ENCODE measurements around the gene DTNB.

Gene DTNB

DNA sequence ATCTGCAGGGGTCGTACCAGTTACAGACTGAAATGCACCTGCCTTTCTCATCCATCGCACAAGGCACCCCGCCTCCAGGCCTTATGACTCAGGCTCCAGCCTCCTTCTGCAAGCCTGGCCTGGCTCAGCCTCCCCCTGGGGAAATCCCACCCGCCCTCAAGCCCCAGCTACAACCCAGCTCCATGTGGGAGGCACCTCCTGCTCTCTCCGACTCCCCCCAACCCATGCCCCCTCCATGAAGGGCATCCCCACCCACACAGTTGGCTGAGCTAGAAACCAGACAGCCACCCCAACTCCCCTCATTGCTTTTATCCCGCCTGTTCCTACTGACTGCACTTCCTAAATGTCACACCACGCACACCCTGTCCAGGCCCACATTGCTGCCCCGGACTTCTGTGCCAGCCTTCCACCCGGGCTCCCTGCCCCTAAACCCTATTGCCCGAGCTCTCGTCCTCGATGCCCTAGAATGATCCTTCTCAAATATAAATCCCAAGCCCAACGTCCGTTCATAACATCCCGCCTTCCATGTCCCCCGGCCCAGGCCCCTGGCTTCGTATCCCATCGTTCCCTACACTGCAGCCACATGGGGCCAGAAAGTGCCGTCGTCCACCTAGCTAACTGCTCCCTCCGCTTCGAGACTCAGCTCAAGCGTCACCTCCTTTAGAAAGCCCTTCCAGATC is 341.6 kb downstream of the DTNB start:
- no peak overlapping the region for H3K4me3 ChIP-seq (ENCODE audit: low read length)
- TF ChIP-seq, protein P1, sequence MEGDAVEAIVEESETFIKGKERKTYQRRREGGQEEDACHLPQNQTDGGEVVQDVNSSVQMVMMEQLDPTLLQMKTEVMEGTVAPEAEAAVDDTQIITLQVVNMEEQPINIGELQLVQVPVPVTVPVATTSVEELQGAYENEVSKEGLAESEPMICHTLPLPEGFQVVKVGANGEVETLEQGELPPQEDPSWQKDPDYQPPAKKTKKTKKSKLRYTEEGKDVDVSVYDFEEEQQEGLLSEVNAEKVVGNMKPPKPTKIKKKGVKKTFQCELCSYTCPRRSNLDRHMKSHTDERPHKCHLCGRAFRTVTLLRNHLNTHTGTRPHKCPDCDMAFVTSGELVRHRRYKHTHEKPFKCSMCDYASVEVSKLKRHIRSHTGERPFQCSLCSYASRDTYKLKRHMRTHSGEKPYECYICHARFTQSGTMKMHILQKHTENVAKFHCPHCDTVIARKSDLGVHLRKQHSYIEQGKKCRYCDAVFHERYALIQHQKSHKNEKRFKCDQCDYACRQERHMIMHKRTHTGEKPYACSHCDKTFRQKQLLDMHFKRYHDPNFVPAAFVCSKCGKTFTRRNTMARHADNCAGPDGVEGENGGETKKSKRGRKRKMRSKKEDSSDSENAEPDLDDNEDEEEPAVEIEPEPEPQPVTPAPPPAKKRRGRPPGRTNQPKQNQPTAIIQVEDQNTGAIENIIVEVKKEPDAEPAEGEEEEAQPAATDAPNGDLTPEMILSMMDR (IDR thresholded peaks at IDR 0.05; ENCODE audit: insufficient read depth, low read depth, low read length, missing control alignments), result no peak
- peak; percentile 40 for DNase-seq (ENCODE audit: low read depth)

DNA sequence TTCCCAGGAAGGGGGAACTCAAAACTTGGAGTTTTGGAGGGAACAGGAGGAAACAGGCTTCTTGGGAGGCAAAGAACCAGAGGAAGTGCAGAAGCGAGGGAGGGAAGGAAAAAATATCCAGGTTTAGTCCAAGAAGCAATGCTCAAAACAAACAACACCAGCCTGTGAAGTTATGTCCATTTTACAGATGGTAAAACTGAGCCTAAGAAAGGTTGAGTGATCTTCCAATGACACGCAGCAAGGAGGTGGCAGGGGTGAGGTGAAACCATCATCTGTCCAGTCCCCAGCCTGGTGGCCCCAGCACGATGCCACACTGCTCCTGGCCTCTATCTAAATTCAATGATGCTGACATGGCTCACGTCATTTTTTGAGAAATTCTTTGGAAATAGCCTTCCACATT is 342.4 kb downstream of the DTNB start:
- H3K4me3 ChIP-seq (ENCODE audit: low read length), result no peak overlapping the region
- no peak for DNase-seq (ENCODE audit: low read depth)
- TF ChIP-seq, protein P1 (IDR thresholded peaks at IDR 0.05; ENCODE audit: insufficient read depth, low read depth, low read length, missing control alignments), result no peak

DNA sequence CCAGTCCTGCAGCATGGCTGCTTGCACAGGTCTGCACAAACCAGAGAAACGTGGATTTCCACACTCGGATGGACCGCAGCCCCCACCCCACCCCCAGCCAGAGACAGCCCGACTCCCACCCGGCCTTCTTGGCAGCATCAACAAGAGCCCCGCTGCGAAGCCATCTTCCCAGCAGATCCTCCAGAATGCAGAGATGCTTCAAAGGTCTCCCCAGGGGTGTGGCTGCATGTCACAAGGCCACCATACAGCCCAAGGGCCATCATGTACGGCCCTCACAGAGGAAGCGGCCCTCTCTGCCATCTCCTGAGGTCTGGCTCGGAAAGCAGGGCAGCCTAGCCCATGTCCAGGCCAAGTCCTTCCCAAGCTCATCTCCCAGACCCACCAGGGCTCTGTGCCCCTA is 343.1 kb downstream of the DTNB start:
- TF ChIP-seq, protein P1 (IDR thresholded peaks at IDR 0.05; ENCODE audit: insufficient read depth, low read depth, low read length, missing control alignments), result no peak
- DNase-seq (ENCODE audit: low read depth), result no peak

DNA sequence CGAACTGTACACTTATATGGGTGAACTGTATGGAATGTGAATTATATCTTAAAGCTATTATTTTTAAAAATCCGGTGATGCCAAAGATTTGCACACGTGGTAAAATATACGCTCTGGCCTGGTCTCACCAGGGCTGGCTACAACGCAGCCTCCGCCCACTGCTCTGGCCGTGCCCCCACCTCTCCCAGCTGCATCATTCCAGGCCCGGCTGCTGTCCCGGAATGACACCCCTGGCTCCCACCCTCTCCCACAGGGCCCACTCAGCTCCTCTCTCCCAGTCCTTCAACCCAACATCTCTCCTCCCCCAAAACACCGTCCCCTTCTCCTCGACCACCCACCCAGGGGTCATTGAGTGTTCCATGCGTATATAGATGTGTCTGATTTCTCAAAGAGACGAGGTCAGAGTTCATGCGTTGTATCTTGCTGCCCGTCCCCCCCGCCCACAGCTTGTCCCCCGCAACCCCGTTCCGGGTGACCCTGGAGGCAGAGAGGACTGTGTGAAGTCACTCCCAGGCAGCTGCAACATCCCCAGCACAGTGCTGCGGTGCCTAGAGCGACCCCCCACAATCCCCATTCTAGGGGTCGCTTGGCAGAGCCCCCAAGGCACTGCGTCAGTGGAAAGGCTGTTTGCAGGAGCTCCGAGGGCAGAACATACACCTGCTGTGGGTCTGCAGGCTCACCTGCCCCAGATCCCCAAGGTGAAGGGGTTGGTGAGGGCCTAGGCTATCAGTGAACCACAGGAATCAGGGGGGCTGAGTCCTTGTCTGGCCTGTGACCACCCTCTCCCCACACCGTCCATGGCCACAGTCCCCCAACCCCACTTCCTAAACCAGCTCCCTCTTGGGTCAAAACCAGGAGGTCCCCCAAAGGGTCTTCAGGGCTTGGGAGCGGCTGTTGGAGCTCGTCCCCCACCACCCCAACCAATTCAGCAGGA is 345.0 kb downstream of the DTNB start:
- no peak overlapping the region for H3K4me3 ChIP-seq (ENCODE audit: low read length)
- TF ChIP-seq, protein P1 (IDR thresholded peaks at IDR 0.05; ENCODE audit: insufficient read depth, low read depth, low read length, missing control alignments), result no peak
- no peak for DNase-seq (ENCODE audit: low read depth)

More for the DNA sequence above, 343.1 kb downstream of the DTNB start:
- no peak overlapping the region for H3K4me3 ChIP-seq (ENCODE audit: low read length)

Measured in epithelial cell of esophagus (primary cell).